Kidney epithelial cell (primary cell): Measurements from ENCODE around the gene DNAJC16. TPM values are rescaled to one million over a fixed set of nuclear protein-coding genes. Genes with fewer than 3 reads are reported as not detected.

Experiments used
- DNase-seq: peaks from one replicate; pipeline ENCODE4 v3.0.0-alpha.2; 2010; ENCODE audit warnings: low read depth
- H3K27me3 ChIP-seq: 2 replicates; pipeline ENCODE4 v1.6.0; 2011; ENCODE audit warnings: low read length; ENCODE audit not compliant: control insufficient read depth, insufficient read depth
- H3K36me3 ChIP-seq: 2 replicates; pipeline ENCODE4 v1.5.1; 2011; ENCODE audit warnings: low read length; ENCODE audit not compliant: control insufficient read depth, insufficient read depth
- H3K4me3 ChIP-seq: 2 replicates; pipeline ENCODE4 v1.5.1; 2011; ENCODE audit warnings: low read depth, mild to moderate bottlenecking, control low read depth, low read length
- CTCF ChIP-seq: IDR thresholded peaks from 2 replicates; pipeline ENCODE4 v1.5.1; 2011; ENCODE audit warnings: mild to moderate bottlenecking, moderate library complexity, low read length, control low read depth, inconsistent platforms; ENCODE audit not compliant: insufficient read depth, poor library complexity, severe bottlenecking
- total RNA-seq: library from RNA; depleted of rRNA; stranded (reverse); fragments of >200 nt; gene quantifications from 2 replicates; pipeline ENCODE4 v1.2.3, GENCODE V29; 2015

Gene DNAJC16
- total RNA-seq, 1 donor from 2014 or later: 31.7 TPM

- no peak for TF ChIP-seq CTCF
- no peak for DNase-seq
- H3K27me3 ChIP-seq: no peaks in the 10 kb centered on the region
- no peak overlapping the region for H3K4me3 ChIP-seq
- no peaks in the 10 kb centered on the region for H3K36me3 ChIP-seq
These were observed 34.1 kb upstream of the DNAJC16 start for GRCh38 chr1:15492596-15492995.

GRCh38 chr1:15493869-15494390, 32.7 kb upstream of the DNAJC16 start:
- no peaks in the 10 kb centered on the region for H3K27me3 ChIP-seq
- no peaks in the 10 kb centered on the region for H3K36me3 ChIP-seq
- no peak for DNase-seq
- no peak for TF ChIP-seq CTCF
- no peak overlapping the region for H3K4me3 ChIP-seq

GRCh38 chr1:15500184-15501178, 26.2 kb upstream of the DNAJC16 start:
- no peak for DNase-seq
- no peaks in the 10 kb centered on the region for H3K36me3 ChIP-seq
- H3K4me3 ChIP-seq: no peak overlapping the region
- H3K27me3 ChIP-seq: no peaks in the 10 kb centered on the region
- TF ChIP-seq CTCF: no peak

- Histone ChIP-seq H3K27me3 (no peaks in the 10 kb centered on the region), H3K4me3 (no peak overlapping the region), H3K36me3 (no peaks in the 10 kb centered on the region)
- peak; percentile 88 for TF ChIP-seq CTCF
- DNase-seq: no peak
These were observed 25.2 kb upstream of the DNAJC16 start for GRCh38 chr1:15501208-15502032.

GRCh38 chr1:15504436-15504835, 22.2 kb upstream of the DNAJC16 start:
- no peak for DNase-seq
- TF ChIP-seq CTCF: no peak
- H3K27me3 ChIP-seq: no peaks in the 10 kb centered on the region
- no peak overlapping the region for H3K4me3 ChIP-seq
- no peaks in the 10 kb centered on the region for H3K36me3 ChIP-seq
